Endothelial cell of umbilical vein (primary cell): Measurements from ENCODE around the gene SCN5A. TPM values are rescaled to one million over a fixed set of nuclear protein-coding genes. Genes with fewer than 3 reads are reported as not detected.

Source experiments
- BruUV-seq: library from RNA; stranded (reverse); fragments of 400-500 nt; replicated peaks from 2 replicates; lab custom pipeline; 2021; lab: Mats Ljungman, UMichigan
- CTCF ChIA-PET: fragments of 300-600, 350-600 bp; sonication (Branson Sonifier 250); formaldehyde crosslinking; loops from one replicate; lab custom pipeline; 2021; ENCODE audit warnings: antibody characterized with exemption, inconsistent platforms; lab: Charles Lee
- POLR2A ChIA-PET: fragments of 300-600, 350-600 bp; sonication (Branson Sonifier 250); formaldehyde crosslinking; loops from one replicate; lab custom pipeline; 2021; ENCODE audit warnings: antibody characterized with exemption, inconsistent platforms; lab: Charles Lee
- DNase-seq: peaks from one replicate; pipeline ENCODE4 v3.0.0-alpha.2; 2011; ENCODE audit warnings: low read depth, low spot score
- FAIRE-seq: peaks from 2 replicates; lab custom pipeline; 2011; peaks lifted over from hg19 to GRCh38; lab: Jason Lieb, UNC
- H2AFZ ChIP-seq: 2 replicates; pipeline ENCODE4 v1.6.0; 2012; ENCODE audit warnings: low read depth, low read length, control low read depth, inconsistent platforms
- H3K27ac ChIP-seq: 2 replicates; pipeline ENCODE4 v1.5.1; 2011; ENCODE audit warnings: low read depth, mild to moderate bottlenecking, control low read depth, low read length, moderate library complexity; ENCODE audit not compliant: insufficient read depth
- H3K27me3 ChIP-seq, 2 experiments: 2 replicates each; pipeline versions ENCODE4 v1.6.0 to v1.6.1; 2011; ENCODE audit warnings: low read length in 2 of 2, mixed read lengths in 1 of 2; ENCODE audit not compliant: control insufficient read depth in 2 of 2, insufficient read depth in 2 of 2
- H3K36me3 ChIP-seq, 2 experiments: 2 replicates in 1 of 2; 3 replicates in 1 of 2; pipeline ENCODE4 v1.5.1; 2011; ENCODE audit warnings: low read length in 2 of 2, mild to moderate bottlenecking in 1 of 2, moderate library complexity in 1 of 2; ENCODE audit not compliant: control insufficient read depth in 2 of 2, insufficient read depth in 2 of 2; ENCODE audit errors: extremely low read depth in 1 of 2
- H3K4me1 ChIP-seq: 3 replicates; pipeline ENCODE4 v1.5.1; 2011; ENCODE audit warnings: mild to moderate bottlenecking, low read length; ENCODE audit not compliant: control insufficient read depth, insufficient read depth; ENCODE audit errors: extremely low read depth
- H3K4me2 ChIP-seq: 2 replicates; pipeline ENCODE4 v1.6.1; 2011; ENCODE audit warnings: low read length, control low read depth, mixed read lengths; ENCODE audit not compliant: insufficient read depth
- H3K4me3 ChIP-seq, 3 experiments: fragments of 200-600 bp in 1 of 3; sonication (generic), shearing (Covaris generic) in 1 of 3; replicated peaks in 1 of 3; 2 replicates each; pipeline ENCODE4 v1.5.1; 2011 to 2016; ENCODE audit warnings: control low read depth in 3 of 3, low read length in 3 of 3, mild to moderate bottlenecking in 2 of 3, inconsistent platforms in 1 of 3, low read depth in 1 of 3, moderate library complexity in 1 of 3; ENCODE audit not compliant: insufficient read depth in 1 of 3
- H3K79me2 ChIP-seq: 2 replicates; pipeline ENCODE4 v1.6.0; 2012; ENCODE audit warnings: low read length, inconsistent platforms; ENCODE audit not compliant: control insufficient read depth, insufficient read depth
- H3K9ac ChIP-seq: replicated peaks from 2 replicates; pipeline ENCODE3; 2011; ENCODE audit warnings: low read length, control low read depth; ENCODE audit not compliant: insufficient read depth; ENCODE audit errors: extremely low read depth
- H3K9me1 ChIP-seq: replicated peaks from 3 replicates; pipeline ENCODE4 v1.6.0; 2011; ENCODE audit warnings: mild to moderate bottlenecking, low read length; ENCODE audit not compliant: control insufficient read depth, insufficient read depth; ENCODE audit errors: extremely low read depth
- H3K9me3 ChIP-seq: replicated peaks from 2 replicates; pipeline ENCODE4 v1.5.1; 2012; ENCODE audit warnings: low read length, inconsistent platforms; ENCODE audit not compliant: control insufficient read depth, insufficient read depth
- H4K20me1 ChIP-seq: replicated peaks from 2 replicates; pipeline ENCODE3; 2011; ENCODE audit warnings: mild to moderate bottlenecking, low read length; ENCODE audit not compliant: control insufficient read depth, insufficient read depth; ENCODE audit errors: extremely low read depth
- CTCF ChIP-seq, 2 donors: IDR thresholded peaks; 1 replicate in 1 of 2; 2 replicates in 1 of 2; pipeline ENCODE4 v1.5.1; 2011; ENCODE audit warnings: low read length in 2 of 2, mild to moderate bottlenecking in 2 of 2, moderate library complexity in 2 of 2, control low read depth in 1 of 2, inconsistent platforms in 1 of 2, low read depth in 1 of 2; ENCODE audit not compliant: insufficient read depth in 1 of 2; ENCODE audit errors: extremely low read depth in 1 of 2
- EZH2 ChIP-seq: IDR thresholded peaks from 2 replicates; pipeline ENCODE4 v1.6.1; 2012; ENCODE audit warnings: borderline replicate concordance, low read depth, mild to moderate bottlenecking, moderate library complexity, low read length, inconsistent platforms; ENCODE audit not compliant: severe bottlenecking
- FOS ChIP-seq: IDR thresholded peaks from 2 replicates; pipeline ENCODE4 v1.6.1; 2011; ENCODE audit warnings: mild to moderate bottlenecking, low read length, moderate library complexity, borderline replicate concordance; ENCODE audit not compliant: insufficient read depth
- GATA2 ChIP-seq: IDR thresholded peaks from 2 replicates; pipeline ENCODE4 v1.7.0; 2011; ENCODE audit warnings: low read depth, mild to moderate bottlenecking, moderate library complexity, mixed read lengths, low read length; ENCODE audit not compliant: insufficient read length, insufficient read depth
- JUN ChIP-seq: IDR thresholded peaks from 2 replicates; pipeline ENCODE4 v1.6.1; 2011; ENCODE audit warnings: borderline replicate concordance, low read depth; ENCODE audit not compliant: insufficient read length, insufficient read depth
- MAX ChIP-seq: IDR thresholded peaks from 2 replicates; pipeline ENCODE4 v1.6.1; 2011; ENCODE audit not compliant: insufficient read depth, insufficient read length
- MYC ChIP-seq: IDR thresholded peaks from one replicate; pipeline ENCODE4 v1.6.1; 2011; ENCODE audit warnings: mild to moderate bottlenecking, low read depth, low read length
- POLR2A ChIP-seq: IDR thresholded peaks from 2 replicates; pipeline ENCODE4 v1.6.1; 2012; ENCODE audit warnings: low read depth, mild to moderate bottlenecking, control low read depth, low read length
- POLR2AphosphoS5 ChIP-seq: IDR thresholded peaks from 2 replicates; pipeline ENCODE4 v1.6.1; 2012; ENCODE audit warnings: low read depth, mild to moderate bottlenecking, control low read depth, low read length, moderate library complexity; ENCODE audit not compliant: insufficient read depth
- dilution Hi-C: fragments of 300-500 bp; cut with MboI; formaldehyde crosslinking; loops from one replicate; pipeline ENCODE4 v1.15.0; 2019; ENCODE audit warnings: low sequenced_read_pairs; ENCODE audit not compliant: extremely low pct_ligation_motif_present
- intact Hi-C: fragments of 100-400 bp; cut with micrococcal nuclease; formaldehyde crosslinking; loops from one replicate; pipeline ENCODE4 v1.10.0; 2022
- polyA plus RNA-seq, 4 experiments: library from polyadenylated mRNA; depleted of rRNA in 3 of 4; stranded (reverse) in 3 of 4; unstranded in 1 of 4; fragments of >200 nt; gene quantifications; 2 replicates each; pipeline versions ENCODE4 v1.2.1 to v1.2.3, GENCODE V29; 2011 to 2012; ENCODE audit warnings: missing spikeins in 1 of 4
- total RNA-seq: library from RNA; stranded (reverse); gene quantifications from 2 replicates; pipeline ENCODE4 v1.2.3, GENCODE V29; 2021

SCN5A gene
- total and polyA plus RNA-seq, 2 donors (not counting 3 experiments of a cell fraction or from before 2014, with no cell fraction given) = 2.7 to 20.0 TPM

GRCh38 chr3:38648659-38649499 lies 608 bp downstream of the SCN5A start:
- no peaks in the 10 kb centered on the region for H3K36me3 ChIP-seq
- CTCF ChIA-PET = interaction anchor here (0.9 to 4.8 kb wide), 4 partner anchors 14 to 351 kb away, joined by 3 to 62 read pairs (median 36); no protein-coding TSS in a partner anchor
- no TSS peak for BruUV-seq
- peak overlapping the region; percentile 71 for H3K9ac ChIP-seq
- H3K4me2 ChIP-seq = peak overlapping the region; percentile 64
- intact Hi-C loops = no loop called here
- no peaks in the 10 kb centered on the region for H4K20me1 ChIP-seq
- H3K4me3 ChIP-seq = peak overlapping the region; percentile 58 to 80 (median 67)
- H3K9me3 ChIP-seq = no peaks in the 10 kb centered on the region
- DNase-seq (peak; percentile 7), FAIRE-seq (no peak)
- peaks cover 10% of the 10 kb centered on the region for H3K4me1 ChIP-seq
- H2AFZ ChIP-seq = peak overlapping the region; percentile 79
- H3K27me3 ChIP-seq = no peaks in the 10 kb centered on the region
- peak overlapping the region; percentile 13 for H3K27ac ChIP-seq
- TF ChIP-seq JUN (no peak), POLR2AphosphoS5 (no peak), FOS (no peak), GATA2 (no peak), MAX (no peak), CTCF (IDR thresholded peaks at IDR 0.05; ENCODE audit: extremely low read depth in 1 of 2, insufficient read depth in 1 of 2, low read depth in 1 of 2, low read length in 2 of 2) (no peak), MYC (no peak), POLR2A (no peak), EZH2 (no peak)
- dilution Hi-C loops = no loop called here
- POLR2A ChIA-PET = no interaction called here
- H3K79me2 ChIP-seq = peaks cover 3% of the 10 kb centered on the region
- no peaks in the 10 kb centered on the region for H3K9me1 ChIP-seq
